Activated T-helper 2 cell treated with anti-CD3 and anti-CD28 coated beads, Interferon-gamma antibody, Interleukin-2, Interleukin-4, amounts not matched to agents 10 μg/mL and 5 μg/mL and 100 μg/mL, durations not matched to agents 14 hours and 24 hours and 36 hours (primary cell): ENCODE data around the gene CDH13. TPM values are rescaled to one million over a fixed set of nuclear protein-coding genes. Genes with fewer than 3 reads are reported as not detected.
"Not testable (repeated sequence)": the region's sequence is repeated elsewhere in the genome, so short reads cannot be mapped to it uniquely, and the experiment has no call there.

Source experiments
- DNase-seq: peaks from one replicate; pipeline ENCODE4 v3.0.0; 2021; ENCODE audit warnings: low spot score
- H3K27ac Mint-ChIP-seq: one replicate; pipeline ENCODE4 v1.8.0; 2021; ENCODE audit warnings: mixed read lengths
- H3K27me3 Mint-ChIP-seq: one replicate; pipeline ENCODE4 v1.8.0; 2021; ENCODE audit warnings: low read depth, mixed read lengths
- H3K36me3 Mint-ChIP-seq: one replicate; pipeline ENCODE4 v1.8.0; 2021; ENCODE audit warnings: low read depth, mixed read lengths
- H3K4me1 Mint-ChIP-seq: one replicate; pipeline ENCODE4 v1.8.0; 2021; ENCODE audit warnings: low read depth, mixed read lengths
- H3K4me3 Mint-ChIP-seq: one replicate; pipeline ENCODE4 v1.8.0; 2021; ENCODE audit warnings: low read depth, mild to moderate bottlenecking, moderate library complexity, mixed read lengths
- H3K9me3 Mint-ChIP-seq: one replicate; pipeline ENCODE4 v1.8.0; 2021; ENCODE audit warnings: mixed read lengths
- intact Hi-C: fragments of 100-400 bp; cut with micrococcal nuclease; formaldehyde crosslinking; loops from one replicate; pipeline ENCODE4 v1.15.1; 2023
- total RNA-seq: library from RNA; stranded (reverse); gene quantifications from 2 replicates; pipeline ENCODE4 v1.2.3, GENCODE V29; 2022

The CDH13 gene
- total RNA-seq, 1 donor from 2014 or later: not detected

DNA sequence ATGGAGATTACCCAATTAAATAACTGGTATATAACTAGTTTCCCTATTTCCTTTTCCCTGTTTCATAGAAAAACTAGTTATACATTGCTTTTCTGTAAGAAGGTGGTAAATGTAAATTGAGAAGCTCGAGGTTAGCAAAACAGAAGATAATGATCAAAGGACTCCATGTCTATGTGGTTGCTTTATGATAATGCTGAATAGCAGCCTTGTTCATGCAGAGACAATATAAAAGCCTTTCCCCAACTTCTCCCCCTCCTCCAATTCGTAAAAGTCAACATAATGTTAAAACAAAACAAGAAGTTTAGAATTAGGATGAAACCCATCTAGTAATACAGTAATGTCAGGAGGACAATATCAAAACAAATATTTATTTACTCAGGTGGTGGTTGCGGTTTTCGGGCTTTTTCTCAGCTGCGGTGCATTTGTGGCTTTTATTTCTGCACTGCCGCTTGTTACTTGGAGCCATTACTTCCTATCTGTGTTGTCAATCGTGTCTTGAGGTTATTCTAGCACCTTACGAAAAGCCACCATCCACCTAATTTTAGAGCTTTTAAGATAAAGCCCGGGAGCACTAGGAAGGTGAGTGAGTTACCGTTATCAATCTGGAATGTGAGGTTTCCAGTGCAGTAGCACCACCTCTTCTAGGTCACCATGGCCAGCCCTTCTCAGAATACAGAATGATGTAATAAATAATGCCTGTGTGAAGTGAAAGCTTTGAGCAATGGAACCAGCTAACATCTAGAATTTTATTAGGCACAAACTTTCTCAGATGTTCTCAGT, 297.5 kb downstream of the CDH13 start:
- Mint-ChIP-seq H3K4me1 (peaks cover 15% of the 10 kb centered on the region), H3K27ac (no peak overlapping the region), H3K36me3 (no peaks in the 10 kb centered on the region), H3K9me3 (peaks cover 13% of the 10 kb centered on the region), H3K27me3 (peaks cover 11% of the 10 kb centered on the region), H3K4me3 (no peak overlapping the region)
- intact Hi-C loops: no loop called here
- DNase-seq: peak; percentile 28

DNA sequence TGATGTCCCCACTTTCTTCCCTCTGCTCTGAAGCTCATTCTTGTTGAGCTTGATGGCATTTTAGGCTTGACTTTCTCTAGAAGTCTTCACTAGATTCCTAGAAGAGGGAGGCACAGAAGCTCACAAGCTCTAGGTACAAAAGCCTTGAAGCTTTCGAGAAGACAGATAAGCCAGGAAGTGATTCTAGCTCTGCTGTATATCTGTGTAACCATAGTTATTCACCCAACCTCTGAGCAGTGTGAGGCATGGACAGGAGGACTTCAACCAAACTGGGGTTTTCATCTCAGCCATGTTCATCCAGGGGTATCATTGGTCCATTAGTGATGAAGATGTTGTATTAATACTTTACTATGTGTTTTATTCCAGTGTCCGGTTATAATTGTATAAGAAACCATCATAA, 299.7 kb downstream of the CDH13 start:
- Mint-ChIP-seq H3K36me3 (no peaks in the 10 kb centered on the region), H3K4me1 (peaks cover 15% of the 10 kb centered on the region), H3K27ac (no peak overlapping the region), H3K9me3 (peaks cover 13% of the 10 kb centered on the region), H3K27me3 (peaks cover 7% of the 10 kb centered on the region), H3K4me3 (no peak overlapping the region)
- intact Hi-C loops: no loop called here
- no peak for DNase-seq

DNA sequence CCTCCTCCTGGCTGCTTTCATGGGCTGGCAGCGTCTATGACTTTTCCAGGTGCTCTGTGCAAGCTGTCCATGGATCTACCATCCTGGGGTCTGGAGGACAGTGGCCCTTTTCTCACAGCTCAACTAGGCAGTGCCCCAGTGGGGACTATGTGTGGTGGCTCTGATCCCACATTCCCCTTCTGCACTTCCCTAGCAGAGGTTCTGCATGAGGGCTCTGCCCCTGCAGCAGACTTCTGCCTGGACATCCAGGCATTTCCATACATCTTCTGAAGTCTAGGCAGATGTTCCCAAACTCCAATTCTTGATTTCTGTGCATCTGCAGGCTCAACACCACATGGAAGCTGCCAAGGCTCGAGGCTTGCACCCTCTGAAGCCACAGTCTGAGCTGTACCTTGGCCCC, 307.2 kb downstream of the CDH13 start:
- peaks cover 26% of the 10 kb centered on the region for H3K9me3 Mint-ChIP-seq
- H3K36me3 Mint-ChIP-seq, DNase-seq, H3K4me1 Mint-ChIP-seq, H3K4me3 Mint-ChIP-seq, intact Hi-C loops, H3K27ac Mint-ChIP-seq, H3K27me3 Mint-ChIP-seq: not testable (repeated sequence)

DNA sequence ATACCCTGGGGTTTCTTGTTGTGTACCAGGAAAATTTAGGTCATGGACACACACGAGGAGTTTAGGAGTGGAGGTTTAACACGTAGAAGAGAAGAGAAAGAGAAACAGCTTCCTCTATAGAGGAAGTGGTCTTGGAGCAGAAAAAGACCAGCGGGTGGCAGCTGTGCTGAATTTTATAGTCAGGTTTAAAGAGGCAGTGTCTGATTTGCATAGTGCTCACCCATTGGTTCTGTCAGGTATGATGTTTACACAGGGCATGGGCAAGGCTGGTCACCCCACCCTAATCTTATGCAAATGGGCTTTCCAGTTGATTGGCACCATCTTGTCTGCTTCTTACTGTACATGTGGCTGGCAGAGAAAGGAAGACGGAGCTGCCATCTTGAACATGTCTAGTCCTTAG, 309.0 kb downstream of the CDH13 start:
- Mint-ChIP-seq H3K27me3 (no peaks in the 10 kb centered on the region), H3K4me3 (no peak overlapping the region), H3K4me1 (no peaks in the 10 kb centered on the region), H3K36me3 (no peaks in the 10 kb centered on the region), H3K27ac (no peak overlapping the region), H3K9me3 (peaks cover 26% of the 10 kb centered on the region)
- no peak for DNase-seq
- intact Hi-C loops: no loop called here

DNA sequence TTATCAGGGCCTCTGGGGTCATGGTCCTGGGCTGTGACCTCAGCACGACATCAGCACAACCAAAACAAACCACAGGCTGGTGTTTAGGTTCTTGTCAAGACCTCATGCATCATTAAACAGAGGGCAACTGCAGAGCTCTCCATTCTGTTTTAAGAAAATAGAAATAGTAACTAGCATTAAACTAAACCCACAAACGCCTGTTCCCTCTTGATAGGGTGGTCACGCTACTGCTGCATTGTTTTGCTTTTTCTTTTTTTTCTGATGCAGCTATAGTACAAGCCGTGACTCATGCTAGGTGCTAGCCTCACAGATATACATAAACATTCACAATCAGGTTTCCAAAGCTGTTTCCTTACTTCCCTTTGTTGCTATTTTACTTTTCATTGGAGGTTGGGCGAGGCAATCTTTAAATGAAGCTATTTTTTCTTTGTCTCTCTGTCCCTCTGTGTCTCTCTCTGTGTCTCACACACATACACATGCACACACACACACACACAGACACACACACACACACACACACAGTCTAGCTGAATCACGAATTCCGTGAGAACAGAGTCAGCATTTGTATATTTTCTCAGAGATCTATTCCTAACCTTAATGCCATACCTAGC, 310.3 kb downstream of the CDH13 start:
- Mint-ChIP-seq H3K9me3 (peaks cover 23% of the 10 kb centered on the region), H3K27me3 (no peaks in the 10 kb centered on the region), H3K4me1 (no peaks in the 10 kb centered on the region), H3K36me3 (no peaks in the 10 kb centered on the region), H3K4me3 (no peak overlapping the region), H3K27ac (no peak overlapping the region)
- intact Hi-C loops: no loop called here
- DNase-seq: no peak

DNA sequence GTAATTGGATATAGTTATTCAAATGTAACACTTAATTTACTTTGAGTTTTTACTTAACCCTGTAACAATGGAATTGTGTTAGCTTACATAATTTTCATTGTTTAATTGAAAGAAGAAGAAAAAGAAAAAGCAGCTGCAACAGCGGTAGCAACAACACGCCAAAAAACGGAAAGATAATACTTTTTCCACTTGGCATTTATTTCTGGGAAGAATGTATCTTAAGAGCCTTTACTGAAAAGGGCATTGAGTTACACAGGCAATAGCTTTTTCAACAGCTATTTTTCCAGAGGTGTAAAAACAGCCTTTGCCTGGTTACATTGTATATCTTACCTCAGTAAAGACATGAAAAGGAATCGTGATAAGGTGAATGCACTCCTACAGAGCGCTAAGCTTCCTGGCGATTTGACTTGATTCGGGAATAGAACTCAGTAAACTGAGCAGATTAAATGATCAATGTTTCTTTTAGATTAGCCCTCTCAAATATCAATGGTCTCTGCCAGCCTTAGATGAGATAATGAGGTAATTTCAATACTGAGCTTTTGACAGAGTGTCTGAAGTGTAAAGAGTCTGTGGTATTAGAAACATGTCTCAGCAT, 311.3 kb downstream of the CDH13 start:
- Mint-ChIP-seq H3K27ac (no peak overlapping the region), H3K27me3 (peaks cover under 1% of the 10 kb centered on the region), H3K4me3 (no peak overlapping the region), H3K9me3 (peaks cover 18% of the 10 kb centered on the region), H3K36me3 (no peaks in the 10 kb centered on the region), H3K4me1 (no peaks in the 10 kb centered on the region)
- intact Hi-C loops: no loop called here
- no peak for DNase-seq

DNA sequence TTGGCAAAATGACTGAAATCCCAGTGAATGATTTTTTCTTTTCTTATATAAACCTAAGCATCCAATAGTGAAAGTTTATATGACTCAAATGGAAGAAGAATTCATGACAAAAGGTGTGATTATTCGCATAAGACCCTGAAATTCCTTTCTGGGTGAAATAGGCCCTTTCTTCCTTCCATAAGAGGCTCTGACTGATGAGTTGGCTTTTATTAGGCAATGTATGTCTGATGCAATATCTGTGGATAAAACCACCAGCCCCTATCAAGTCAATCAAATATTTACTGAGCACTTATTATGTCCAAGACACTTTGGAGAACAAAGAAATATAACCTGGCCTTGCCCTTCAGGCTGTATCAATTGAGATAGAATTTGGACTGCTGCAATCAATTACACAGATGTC, 316.6 kb downstream of the CDH13 start:
- Mint-ChIP-seq H3K9me3 (peaks cover 10% of the 10 kb centered on the region), H3K27me3 (peaks cover 2% of the 10 kb centered on the region), H3K36me3 (no peaks in the 10 kb centered on the region), H3K27ac (no peak overlapping the region), H3K4me3 (no peak overlapping the region), H3K4me1 (peaks cover 3% of the 10 kb centered on the region)
- DNase-seq: no peak
- intact Hi-C loops: no loop called here

DNA sequence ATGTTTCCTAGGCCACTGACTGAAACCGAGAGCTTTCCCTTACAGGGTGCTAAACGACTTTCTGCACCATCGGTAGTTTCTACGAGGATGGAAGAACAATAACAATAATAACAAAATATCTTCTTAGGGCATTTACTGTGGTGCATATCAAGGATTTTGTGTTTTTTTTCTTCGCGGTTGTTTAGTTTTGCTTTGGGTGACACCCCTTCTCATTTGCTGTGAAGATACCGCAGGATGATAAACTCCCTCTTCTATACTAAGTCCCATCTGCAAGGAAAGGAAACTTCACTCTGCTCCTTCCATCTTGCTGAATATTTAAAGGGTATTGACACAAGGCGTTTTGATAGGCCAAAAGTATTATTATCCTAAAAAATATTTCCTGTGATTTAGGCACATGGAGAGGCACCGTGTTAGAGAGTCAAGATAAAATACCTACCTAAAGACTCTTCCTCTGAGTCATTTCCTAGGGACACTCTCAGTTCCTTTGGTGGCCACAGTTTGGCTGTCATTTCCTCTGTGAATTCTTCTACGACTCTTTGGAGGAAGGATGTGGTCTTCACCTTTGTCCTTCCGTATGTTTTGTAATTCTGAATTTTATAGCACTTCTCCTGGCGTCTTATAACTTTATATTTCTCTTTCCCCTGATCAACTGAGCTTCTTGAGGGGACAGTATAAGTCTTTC, 318.8 kb downstream of the CDH13 start:
- Mint-ChIP-seq H3K4me3 (no peak overlapping the region), H3K36me3 (no peaks in the 10 kb centered on the region), H3K27me3 (peaks cover 2% of the 10 kb centered on the region), H3K27ac (no peak overlapping the region), H3K9me3 (peaks cover 16% of the 10 kb centered on the region), H3K4me1 (peaks cover 3% of the 10 kb centered on the region)
- DNase-seq: no peak
- intact Hi-C loops: no loop called here

DNA sequence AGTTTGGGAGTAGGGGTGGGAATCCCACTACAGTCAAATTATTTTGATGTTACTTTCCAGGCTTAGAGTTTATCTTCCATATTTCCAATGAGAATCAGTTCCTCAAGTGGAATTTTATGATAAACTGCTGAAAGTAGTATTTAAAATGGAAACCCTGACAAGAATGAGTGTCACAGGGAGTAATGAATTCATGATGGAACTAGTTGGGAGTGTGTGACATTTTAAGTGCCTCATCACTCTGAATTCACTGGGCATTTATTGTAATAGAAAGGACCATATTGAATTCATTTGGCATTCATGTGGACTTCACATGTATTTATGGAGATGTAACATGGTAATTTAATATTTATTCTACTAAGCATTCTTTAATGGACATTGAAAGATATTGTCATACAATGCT, 320.9 kb downstream of the CDH13 start:
- no peak for DNase-seq
- intact Hi-C loops: no loop called here
- H3K4me3 Mint-ChIP-seq: no peak overlapping the region
- H3K27me3 Mint-ChIP-seq: peaks cover 2% of the 10 kb centered on the region
- H3K9me3 Mint-ChIP-seq: peaks cover 18% of the 10 kb centered on the region
- H3K36me3 Mint-ChIP-seq: no peaks in the 10 kb centered on the region
- H3K27ac Mint-ChIP-seq: no peak overlapping the region
- peaks cover 3% of the 10 kb centered on the region for H3K4me1 Mint-ChIP-seq

DNA sequence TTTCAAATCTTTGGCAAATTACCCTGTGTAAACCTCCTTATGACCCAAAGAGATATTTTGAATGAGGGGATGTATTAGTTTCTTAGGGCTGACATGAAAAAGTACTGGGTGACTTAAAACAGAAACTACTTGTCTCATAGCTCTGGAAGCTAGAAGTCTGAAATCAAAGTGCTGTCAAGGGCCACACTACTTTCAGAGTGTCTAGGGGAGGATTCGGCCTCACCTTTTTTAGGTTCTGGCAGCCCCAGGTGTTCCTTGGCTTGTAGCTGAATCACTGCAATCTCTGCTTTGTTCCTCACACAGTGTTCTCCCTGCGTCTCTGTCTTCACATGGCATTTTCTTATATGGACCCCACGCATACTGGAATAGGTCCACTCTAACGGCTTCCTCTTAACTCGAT, 322.2 kb downstream of the CDH13 start:
- DNase-seq: no peak
- H3K27ac Mint-ChIP-seq: no peak overlapping the region
- peaks cover 18% of the 10 kb centered on the region for H3K9me3 Mint-ChIP-seq
- no peaks in the 10 kb centered on the region for H3K27me3 Mint-ChIP-seq
- H3K36me3 Mint-ChIP-seq: no peaks in the 10 kb centered on the region
- intact Hi-C loops: no loop called here
- H3K4me3 Mint-ChIP-seq: no peak overlapping the region
- peaks cover 3% of the 10 kb centered on the region for H3K4me1 Mint-ChIP-seq

DNA sequence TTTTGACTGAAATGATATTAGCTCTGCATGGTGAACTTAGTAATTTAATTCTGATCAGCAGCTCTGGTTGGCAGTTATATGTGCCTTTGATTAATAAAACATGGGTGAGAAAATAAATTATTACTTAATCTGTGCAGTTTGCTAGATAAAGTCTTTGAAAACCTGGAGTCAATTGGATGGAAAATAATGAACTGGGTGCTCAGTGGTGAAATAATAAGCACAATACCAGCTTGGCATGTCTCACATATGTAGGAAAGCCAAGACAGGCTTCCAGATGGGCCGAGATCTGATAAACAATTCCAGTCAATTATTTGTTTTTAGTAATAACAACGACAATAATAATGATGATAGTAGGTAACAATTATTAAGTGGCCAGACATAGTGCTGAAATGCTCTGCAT, 326.7 kb downstream of the CDH13 start:
- H3K4me3 Mint-ChIP-seq: no peak overlapping the region
- no peaks in the 10 kb centered on the region for H3K4me1 Mint-ChIP-seq
- no peaks in the 10 kb centered on the region for H3K27me3 Mint-ChIP-seq
- peaks cover 7% of the 10 kb centered on the region for H3K9me3 Mint-ChIP-seq
- no peak for DNase-seq
- H3K36me3 Mint-ChIP-seq: no peaks in the 10 kb centered on the region
- H3K27ac Mint-ChIP-seq: no peak overlapping the region
- intact Hi-C loops: no loop called here

DNA sequence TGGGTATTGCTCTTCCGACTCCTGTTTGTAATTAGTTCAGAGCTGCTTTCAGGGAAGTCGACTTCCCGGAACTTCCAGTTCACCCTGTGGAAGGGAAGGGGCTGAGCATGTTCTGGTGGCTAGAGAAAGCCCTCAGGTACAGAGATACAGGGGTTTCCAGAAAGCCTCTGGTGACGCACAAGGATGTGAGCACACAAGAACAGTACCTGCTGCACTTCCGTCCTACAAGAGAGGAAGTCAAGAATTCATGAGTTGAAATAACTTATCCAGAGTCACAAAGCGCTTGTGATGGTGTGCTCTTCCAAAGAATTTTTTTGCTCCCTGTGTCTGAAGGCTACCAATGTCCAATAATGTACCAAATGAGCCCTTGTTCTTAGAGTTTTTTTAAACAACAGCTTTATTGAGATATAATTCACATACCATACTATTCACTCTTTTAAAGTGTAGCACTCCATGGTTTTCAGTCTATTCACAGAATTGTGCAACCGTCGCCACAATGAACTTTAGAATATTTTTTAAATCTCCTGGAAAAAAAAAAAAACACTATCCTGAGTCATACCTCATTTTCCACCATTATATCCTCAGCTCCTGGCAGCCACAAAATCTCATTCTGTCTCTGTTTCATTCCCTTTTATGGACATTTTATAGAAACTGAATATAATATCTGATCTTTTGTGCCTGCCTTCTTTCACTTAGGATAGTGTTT, 327.6 kb downstream of the CDH13 start:
- Mint-ChIP-seq H3K27me3 (no peaks in the 10 kb centered on the region), H3K4me1 (no peaks in the 10 kb centered on the region), H3K4me3 (no peak overlapping the region), H3K9me3 (peaks cover 7% of the 10 kb centered on the region), H3K27ac (no peak overlapping the region), H3K36me3 (no peaks in the 10 kb centered on the region)
- DNase-seq: no peak
- intact Hi-C loops: no loop called here
